Ishikawa (cell line): ENCODE results near the gene PPOX.

Experiments
- CEBPB ChIP-seq: IDR thresholded peaks from 2 replicates; pipeline ENCODE4 v1.6.1; 2012
- CREB1 ChIP-seq: IDR thresholded peaks from 2 replicates; pipeline ENCODE4 v1.6.1; 2012; ENCODE audit warnings: low read depth
- EGR1 ChIP-seq: IDR thresholded peaks from 2 replicates; pipeline ENCODE4 v1.6.1; 2012
- EP300 ChIP-seq: IDR thresholded peaks from 2 replicates; pipeline ENCODE4 v1.6.1; 2012; ENCODE audit warnings: borderline replicate concordance
- FOXM1 ChIP-seq: IDR thresholded peaks from 2 replicates; pipeline ENCODE4 v1.6.1; 2012; ENCODE audit warnings: low read depth, borderline replicate concordance
- NFIC ChIP-seq: IDR thresholded peaks from 2 replicates; pipeline ENCODE4 v1.6.1; 2012
- RAD21 ChIP-seq: IDR thresholded peaks from 2 replicates; pipeline ENCODE4 v1.6.1; 2012; ENCODE audit warnings: low read depth
- TAF1 ChIP-seq: IDR thresholded peaks from 2 replicates; pipeline ENCODE4 v1.6.1; 2012; ENCODE audit warnings: low read depth, mild to moderate bottlenecking
- TCF12 ChIP-seq: IDR thresholded peaks from 2 replicates; pipeline ENCODE4 v1.6.1; 2012; ENCODE audit warnings: low read depth
- TEAD4 ChIP-seq: IDR thresholded peaks from 2 replicates; pipeline ENCODE4 v1.6.1; 2012
- YY1 ChIP-seq: IDR thresholded peaks from 2 replicates; pipeline ENCODE4 v1.6.1; 2012; ENCODE audit warnings: low read depth
- ZBTB7A ChIP-seq: IDR thresholded peaks from 2 replicates; pipeline ENCODE4 v1.6.1; 2012; ENCODE audit warnings: low read depth
- TF ChIP-seq, protein P1 (sequence below): IDR thresholded peaks from 2 replicates; pipeline ENCODE4 v1.6.1; 2012
- TF ChIP-seq, protein P2 (sequence below): IDR thresholded peaks from 2 replicates; pipeline ENCODE4 v1.6.1; 2012; ENCODE audit warnings: low read depth, mild to moderate bottlenecking
- TF ChIP-seq, protein P3 (sequence below): IDR thresholded peaks from 2 replicates; pipeline ENCODE4 v1.6.1; 2012

PPOX gene

DNA sequence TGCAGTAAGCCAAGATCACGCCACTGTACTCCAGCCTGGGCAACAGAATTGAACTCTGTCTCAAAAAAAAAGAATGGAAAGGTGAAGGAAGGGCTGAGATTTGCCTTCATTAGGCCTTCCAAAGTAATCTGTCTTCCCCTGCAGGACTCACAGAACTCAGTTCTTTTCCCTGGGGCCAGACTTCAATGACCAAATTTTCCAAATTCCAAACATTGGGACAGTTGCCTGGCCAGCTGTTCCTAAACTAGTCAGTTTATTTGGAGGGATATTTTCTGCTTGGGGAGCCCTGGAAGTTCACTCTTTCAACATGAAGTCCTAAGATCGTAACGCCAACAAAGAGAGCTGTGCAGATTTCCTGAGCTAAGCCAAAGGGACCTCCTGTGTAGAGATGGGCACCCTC is 28.3 kb upstream of the PPOX start:
- no peak for TF ChIP-seq TCF12
- TF ChIP-seq, protein P1, sequence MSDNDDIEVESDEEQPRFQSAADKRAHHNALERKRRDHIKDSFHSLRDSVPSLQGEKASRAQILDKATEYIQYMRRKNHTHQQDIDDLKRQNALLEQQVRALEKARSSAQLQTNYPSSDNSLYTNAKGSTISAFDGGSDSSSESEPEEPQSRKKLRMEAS: no peak
- TF ChIP-seq FOXM1: no peak
- no peak for TF ChIP-seq EP300
- TF ChIP-seq, protein P2, sequence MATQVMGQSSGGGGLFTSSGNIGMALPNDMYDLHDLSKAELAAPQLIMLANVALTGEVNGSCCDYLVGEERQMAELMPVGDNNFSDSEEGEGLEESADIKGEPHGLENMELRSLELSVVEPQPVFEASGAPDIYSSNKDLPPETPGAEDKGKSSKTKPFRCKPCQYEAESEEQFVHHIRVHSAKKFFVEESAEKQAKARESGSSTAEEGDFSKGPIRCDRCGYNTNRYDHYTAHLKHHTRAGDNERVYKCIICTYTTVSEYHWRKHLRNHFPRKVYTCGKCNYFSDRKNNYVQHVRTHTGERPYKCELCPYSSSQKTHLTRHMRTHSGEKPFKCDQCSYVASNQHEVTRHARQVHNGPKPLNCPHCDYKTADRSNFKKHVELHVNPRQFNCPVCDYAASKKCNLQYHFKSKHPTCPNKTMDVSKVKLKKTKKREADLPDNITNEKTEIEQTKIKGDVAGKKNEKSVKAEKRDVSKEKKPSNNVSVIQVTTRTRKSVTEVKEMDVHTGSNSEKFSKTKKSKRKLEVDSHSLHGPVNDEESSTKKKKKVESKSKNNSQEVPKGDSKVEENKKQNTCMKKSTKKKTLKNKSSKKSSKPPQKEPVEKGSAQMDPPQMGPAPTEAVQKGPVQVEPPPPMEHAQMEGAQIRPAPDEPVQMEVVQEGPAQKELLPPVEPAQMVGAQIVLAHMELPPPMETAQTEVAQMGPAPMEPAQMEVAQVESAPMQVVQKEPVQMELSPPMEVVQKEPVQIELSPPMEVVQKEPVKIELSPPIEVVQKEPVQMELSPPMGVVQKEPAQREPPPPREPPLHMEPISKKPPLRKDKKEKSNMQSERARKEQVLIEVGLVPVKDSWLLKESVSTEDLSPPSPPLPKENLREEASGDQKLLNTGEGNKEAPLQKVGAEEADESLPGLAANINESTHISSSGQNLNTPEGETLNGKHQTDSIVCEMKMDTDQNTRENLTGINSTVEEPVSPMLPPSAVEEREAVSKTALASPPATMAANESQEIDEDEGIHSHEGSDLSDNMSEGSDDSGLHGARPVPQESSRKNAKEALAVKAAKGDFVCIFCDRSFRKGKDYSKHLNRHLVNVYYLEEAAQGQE: no peak
- TF ChIP-seq TEAD4: no peak
- TF ChIP-seq, protein P3, sequence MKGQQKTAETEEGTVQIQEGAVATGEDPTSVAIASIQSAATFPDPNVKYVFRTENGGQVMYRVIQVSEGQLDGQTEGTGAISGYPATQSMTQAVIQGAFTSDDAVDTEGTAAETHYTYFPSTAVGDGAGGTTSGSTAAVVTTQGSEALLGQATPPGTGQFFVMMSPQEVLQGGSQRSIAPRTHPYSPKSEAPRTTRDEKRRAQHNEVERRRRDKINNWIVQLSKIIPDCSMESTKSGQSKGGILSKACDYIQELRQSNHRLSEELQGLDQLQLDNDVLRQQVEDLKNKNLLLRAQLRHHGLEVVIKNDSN: no peak
- TF ChIP-seq CREB1: no peak
- no peak for TF ChIP-seq RAD21
- no peak for TF ChIP-seq YY1
- TF ChIP-seq TAF1: no peak
- no peak for TF ChIP-seq NFIC
- TF ChIP-seq CEBPB: no peak

DNA sequence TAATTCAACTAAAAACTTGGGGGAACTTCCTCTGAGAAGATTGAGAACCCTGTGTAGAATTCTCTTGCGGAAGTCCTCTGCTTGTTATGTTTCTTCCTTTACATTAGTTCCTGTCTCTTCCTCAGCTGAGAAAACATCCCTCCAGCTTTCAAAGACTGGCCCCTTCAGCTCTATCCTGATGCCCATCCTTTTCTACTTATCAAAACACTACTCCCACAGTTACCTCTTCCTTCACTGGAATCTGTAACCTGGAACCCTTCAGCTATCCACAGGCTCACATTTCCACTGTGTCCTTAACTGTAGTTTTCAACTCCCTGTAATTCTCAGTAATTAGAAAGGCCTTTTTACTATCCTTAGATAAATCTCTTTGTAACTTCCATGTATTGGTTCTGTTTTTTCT is 27.8 kb upstream of the PPOX start:
- TF ChIP-seq TEAD4 (no peak), CEBPB (no peak), CREB1 (no peak), ZBTB7A (no peak), RAD21 (no peak), FOXM1 (no peak), TAF1 (no peak), TCF12 (no peak), YY1 (no peak), EP300 (no peak)
- TF ChIP-seq, protein P3: no peak
- TF ChIP-seq, protein P2: no peak

DNA sequence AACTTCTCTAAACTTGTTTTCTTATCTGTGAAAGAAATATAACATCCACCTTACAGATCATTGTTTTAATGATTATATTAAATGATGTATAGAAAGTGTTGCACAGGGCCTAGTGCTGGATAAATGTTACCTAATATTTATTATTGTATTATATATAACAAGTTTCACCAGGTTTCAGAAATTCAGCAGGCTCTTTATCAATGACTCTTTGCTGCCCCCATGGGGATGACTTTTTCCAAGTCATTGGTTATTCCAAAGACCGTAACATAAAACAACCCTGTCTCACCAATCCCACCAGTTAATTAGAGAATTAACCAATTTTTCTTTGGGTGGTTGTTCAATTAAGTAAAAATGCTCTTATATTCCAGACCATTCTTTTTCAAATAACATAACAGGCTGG is 26.5 kb upstream of the PPOX start:
- TF ChIP-seq RAD21 (peak; percentile 46), EP300 (no peak)

DNA sequence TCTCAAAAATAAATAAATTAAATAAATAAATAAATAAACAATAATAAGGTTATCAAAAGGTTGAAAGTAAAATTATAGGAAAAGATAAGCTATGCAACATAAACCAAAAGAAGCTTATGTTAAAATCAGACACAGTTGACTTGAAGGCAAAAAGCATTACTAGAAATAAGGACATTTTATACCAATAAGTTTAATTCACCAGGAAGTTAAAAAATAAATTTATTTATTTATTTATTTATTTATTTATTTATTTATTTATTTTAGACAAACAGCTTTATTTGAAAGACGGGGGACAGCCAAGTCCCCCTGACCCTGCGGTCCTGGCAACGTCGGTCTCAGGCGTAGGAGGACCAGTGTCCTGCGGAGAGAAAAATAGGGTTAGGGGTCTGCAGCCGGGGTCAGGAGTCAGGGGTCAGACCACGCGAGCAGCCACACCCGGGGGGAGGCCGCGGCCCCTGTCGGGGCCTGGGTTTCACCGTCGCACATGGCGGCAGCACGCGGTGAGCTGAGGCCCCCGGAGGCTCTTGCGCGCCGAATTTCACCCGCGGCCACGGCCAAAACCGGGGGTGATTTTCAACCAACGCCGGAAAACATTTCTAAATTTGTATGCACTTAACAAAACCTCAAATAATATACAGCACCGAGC is 25.3 kb upstream of the PPOX start:
- TF ChIP-seq YY1 (no peak), TCF12 (no peak), RAD21 (no peak), TEAD4 (no peak), FOXM1 (no peak), TAF1 (no peak), NFIC (no peak), ZBTB7A (no peak), CEBPB (no peak), EGR1 (no peak), CREB1 (no peak), EP300 (no peak)
- TF ChIP-seq, protein P1: no peak
- TF ChIP-seq, protein P3: no peak
- TF ChIP-seq, protein P2: no peak
